Tibial nerve (tissue), 4 donors: ENCODE results near the gene SNRPE. TPM values are rescaled to one million over a fixed set of nuclear protein-coding genes. Genes with fewer than 3 reads are reported as not detected.
"Not testable (repeated sequence)": the region's sequence is repeated elsewhere in the genome, so short reads cannot be mapped to it uniquely, and the experiment has no call there.

Source experiments
- DNase-seq, 2 donors: peaks; one replicate each; pipeline ENCODE4 v3.0.0-alpha.2; 2019; ENCODE audit warnings: low spot score in 2 of 2
- H3K27ac ChIP-seq, 4 donors: fragments of 200-600 bp; sonication (generic) in 3 of 4; one replicate each; pipeline ENCODE4 v1.5.1; 2017 to 2019; ENCODE audit warnings: mild to moderate bottlenecking in 1 of 4
- H3K27me3 ChIP-seq, 2 donors: fragments of 200-600 bp; sonication (generic) in 1 of 2; one replicate each; pipeline versions ENCODE4 v1.5.1 to v1.6.0; 2017 to 2019
- H3K36me3 ChIP-seq, 3 donors: fragments of 200-600 bp; sonication (generic); one replicate each; pipeline ENCODE4 v1.5.1; 2018 to 2019
- H3K4me1 ChIP-seq, 4 donors: fragments of 200-600 bp; sonication (generic) in 3 of 4; one replicate each; pipeline ENCODE4 v1.5.1; 2017 to 2019
- H3K4me3 ChIP-seq, 4 donors: fragments of 200-600 bp; sonication (generic) in 3 of 4; one replicate each; pipeline ENCODE4 v1.5.1; 2017 to 2019; ENCODE audit warnings: mild to moderate bottlenecking in 1 of 4, moderate library complexity in 1 of 4
- H3K9me3 ChIP-seq, 4 donors: fragments of 200-600 bp; sonication (generic) in 3 of 4; one replicate each; pipeline ENCODE4 v1.5.1; 2017 to 2019
- CTCF ChIP-seq, 5 experiments: fragments of 200-600 bp in 3 of 5; fragments of 450-650 bp in 2 of 5; sonication (generic) in 3 of 5; IDR thresholded peaks; one replicate each; pipeline ENCODE4 v1.5.1; 2016 to 2019; ENCODE audit warnings: antibody characterized with exemption in 5 of 5, mild to moderate bottlenecking in 3 of 5, moderate library complexity in 2 of 5
- EP300 ChIP-seq, 2 donors: sonication (generic); formaldehyde crosslinking; IDR thresholded peaks; one replicate each; pipeline ENCODE4 v1.6.1; 2017; ENCODE audit warnings: antibody characterized with exemption in 2 of 2, mild to moderate bottlenecking in 1 of 2
- POLR2A ChIP-seq, 2 donors: fragments of 450-650 bp; IDR thresholded peaks; one replicate each; pipeline ENCODE4 v1.6.1; 2017; ENCODE audit warnings: antibody characterized with exemption in 2 of 2, mild to moderate bottlenecking in 2 of 2, moderate library complexity in 2 of 2
- WGBS, 2 donors: methylation state at CpG; one replicate each; pipeline ENCODE4 v1.1.5; 2018; 5-methylcytosine and 5-hydroxymethylcytosine counted together
- total RNA-seq, 4 donors: library from RNA; depleted of rRNA; stranded (reverse); fragments of >200 nt; gene quantifications; one replicate each; pipeline ENCODE4 v1.1.0, GENCODE V29; 2016

The SNRPE gene
- total RNA-seq, 4 donors from 2014 or later: 31.5 to 86.3 (median 41.8) TPM

- Histone ChIP-seq H3K4me1 (peaks cover 0 to 10% (median 4%) of the 10 kb centered on the region in 4 donors), H3K36me3 (peaks cover 3 to 81% (median 18%) of the 10 kb centered on the region in 3 donors), H3K27ac (no peak overlapping the region), H3K9me3 (no peaks in the 10 kb centered on the region), H3K27me3 (no peaks in the 10 kb centered on the region), H3K4me3 (no peak overlapping the region)
- DNase-seq: no peak
- 83 to 86% methylated on average over 2 of the region's 2 CpGs for WGBS, 2 donors
- TF ChIP-seq POLR2A (IDR thresholded peaks at IDR 0.05) (no peak), CTCF (IDR thresholded peaks at IDR 0.05) (no peak), EP300 (IDR thresholded peaks at IDR 0.05) (no peak)
These were observed 35.2 kb upstream of the SNRPE start for GRCh38 chr1:203826175-203826574.

- H3K4me1 ChIP-seq: peaks cover 0 to 8% (median 3%) of the 10 kb centered on the region in 4 donors
- H3K9me3 ChIP-seq: no peaks in the 10 kb centered on the region
- no peak for DNase-seq
- H3K4me3 ChIP-seq: no peak overlapping the region
- H3K27ac ChIP-seq: no peak overlapping the region
- peaks cover 3 to 81% (median 4%) of the 10 kb centered on the region in 3 donors for H3K36me3 ChIP-seq
- H3K27me3 ChIP-seq: no peaks in the 10 kb centered on the region
- no peak for TF ChIP-seq EP300 (IDR thresholded peaks at IDR 0.05)
- no peak for TF ChIP-seq POLR2A (IDR thresholded peaks at IDR 0.05)
- no peak for TF ChIP-seq CTCF (IDR thresholded peaks at IDR 0.05)
- WGBS, 2 donors: 71 to 78% methylated on average over 5 of the region's 5 CpGs
These were observed 33.4 kb upstream of the SNRPE start for GRCh38 chr1:203828002-203828401.

- Histone ChIP-seq H3K9me3 (no peaks in the 10 kb centered on the region), H3K27ac (peak overlapping the region in 1 of 4 donors; percentile 63), H3K4me1 (peaks cover 0 to 8% (median 3%) of the 10 kb centered on the region in 4 donors), H3K27me3 (no peaks in the 10 kb centered on the region), H3K36me3 (peaks cover 3 to 81% (median 4%) of the 10 kb centered on the region in 3 donors), H3K4me3 (no peak overlapping the region)
- no peak for DNase-seq
- TF ChIP-seq POLR2A (IDR thresholded peaks at IDR 0.05) (no peak), EP300 (IDR thresholded peaks at IDR 0.05) (no peak), CTCF (IDR thresholded peaks at IDR 0.05) (no peak)
- 22 to 37% methylated on average over 1 of the region's 1 CpG for WGBS, 2 donors
These were observed 32.9 kb upstream of the SNRPE start for GRCh38 chr1:203828503-203828902.

- DNase-seq, H3K4me3 ChIP-seq, H3K9me3 ChIP-seq, H3K27me3 ChIP-seq, H3K4me1 ChIP-seq: not testable (repeated sequence)
- 72 to 73% methylated on average over 5 of the region's 5 CpGs for WGBS, 2 donors
- Histone ChIP-seq H3K27ac (peak overlapping the region in 2 of 4 donors; percentile 46 to 63), H3K36me3 (peaks cover 3 to 81% (median 6%) of the 10 kb centered on the region in 3 donors)
These were observed 32.2 kb upstream of the SNRPE start for GRCh38 chr1:203829247-203829646.

GRCh38 chr1:203835476-203835875, 25.9 kb upstream of the SNRPE start:
- Histone ChIP-seq H3K9me3 (no peaks in the 10 kb centered on the region), H3K27me3 (no peaks in the 10 kb centered on the region), H3K4me1 (peaks cover 0 to 14% (median 0%) of the 10 kb centered on the region in 4 donors), H3K27ac (no peak overlapping the region), H3K4me3 (no peak overlapping the region), H3K36me3 (peaks cover 12 to 98% (median 30%) of the 10 kb centered on the region in 3 donors)
- 95 to 97% methylated on average over 3 of the region's 3 CpGs for WGBS, 2 donors
- no peak for TF ChIP-seq POLR2A (IDR thresholded peaks at IDR 0.05)
- no peak for TF ChIP-seq EP300 (IDR thresholded peaks at IDR 0.05)
- no peak for TF ChIP-seq CTCF (IDR thresholded peaks at IDR 0.05)
- no peak for DNase-seq

- H3K4me3 ChIP-seq: no peak overlapping the region
- H3K27ac ChIP-seq: no peak overlapping the region
- H3K4me1 ChIP-seq: peaks cover 0 to 14% (median 0%) of the 10 kb centered on the region in 4 donors
- TF ChIP-seq EP300 (IDR thresholded peaks at IDR 0.05) (no peak), CTCF (IDR thresholded peaks at IDR 0.05) (no peak), POLR2A (IDR thresholded peaks at IDR 0.05) (no peak)
- H3K9me3 ChIP-seq: no peaks in the 10 kb centered on the region
- 54 to 62% methylated on average over 5 of the region's 5 CpGs for WGBS, 2 donors
- no peak for DNase-seq
- H3K27me3 ChIP-seq: no peaks in the 10 kb centered on the region
- peaks cover 8 to 90% (median 38%) of the 10 kb centered on the region in 3 donors for H3K36me3 ChIP-seq
These were observed 22.3 kb upstream of the SNRPE start for GRCh38 chr1:203839081-203839480.
